GM19452 (cell line): ENCODE data around the gene CLEC4D.
A peak's percentile ranks its signal among the peaks of the same experiment; 100 is the strongest.
"Not testable (repeated sequence)": the region's sequence is repeated elsewhere in the genome, so short reads cannot be mapped to it uniquely, and the experiment has no call there.

Source experiments
- ATAC-seq: cut with Tn5 transposase; IDR thresholded peaks from one replicate; pipeline ENCODE4 v1.9.1; 2021; ENCODE audit not compliant: unreplicated experiment

CLEC4D gene

DNA sequence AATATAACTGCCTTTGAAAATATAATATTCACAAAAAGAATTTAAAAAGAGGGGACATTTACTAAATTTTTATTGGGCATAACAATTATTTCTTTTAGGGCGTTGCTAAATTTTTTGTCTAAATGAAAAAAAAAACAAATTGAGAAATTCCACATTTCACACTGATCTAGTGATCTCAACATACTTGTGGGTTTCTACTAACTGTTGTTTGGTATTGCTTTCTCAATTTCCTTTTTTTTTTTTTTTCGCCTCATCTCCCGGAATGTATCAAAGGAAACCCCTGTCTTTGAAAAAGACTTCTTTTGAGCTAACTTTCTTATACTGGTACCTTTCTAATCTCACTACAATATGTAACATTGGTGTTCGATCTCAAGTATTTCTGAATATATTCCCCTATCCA lies at the start of gene CLEC4D:
Gene CLEC4D (plus strand): TSS at position 248 of the 400 bp plus-strand sequence. CDS start 230 bp downstream, outside the sequence.
- ATAC-seq = no peak

DNA sequence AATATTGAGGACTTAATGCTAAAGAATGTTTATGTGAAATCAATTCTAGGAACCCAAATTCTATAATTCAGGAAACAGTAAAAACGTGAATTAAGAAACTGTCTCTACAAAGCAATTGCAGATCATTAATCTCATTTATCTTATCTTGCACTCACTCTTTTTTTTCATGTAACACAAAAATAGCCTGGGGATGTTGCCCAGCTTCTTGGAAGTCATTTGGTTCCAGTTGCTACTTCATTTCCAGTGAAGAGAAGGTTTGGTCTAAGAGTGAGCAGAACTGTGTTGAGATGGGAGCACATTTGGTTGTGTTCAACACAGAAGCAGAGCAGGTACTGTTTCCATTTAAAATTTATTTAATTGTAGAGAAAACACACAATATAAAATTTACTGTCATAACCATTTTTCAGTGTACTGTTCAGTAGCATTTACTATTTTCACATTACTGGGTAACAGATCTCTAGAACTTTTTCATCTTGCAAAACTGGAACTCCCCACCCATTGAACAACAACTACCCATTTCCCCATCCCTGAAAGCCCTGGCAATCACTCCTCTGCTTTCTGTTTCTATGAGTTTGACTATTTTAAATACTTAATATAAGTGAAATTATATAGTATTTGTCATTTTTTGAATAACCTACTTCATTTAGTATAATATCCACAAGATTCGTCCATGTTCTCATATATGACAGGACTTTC lies 47.9 kb upstream of the CLEC4D start:
- ATAC-seq = no peak

DNA sequence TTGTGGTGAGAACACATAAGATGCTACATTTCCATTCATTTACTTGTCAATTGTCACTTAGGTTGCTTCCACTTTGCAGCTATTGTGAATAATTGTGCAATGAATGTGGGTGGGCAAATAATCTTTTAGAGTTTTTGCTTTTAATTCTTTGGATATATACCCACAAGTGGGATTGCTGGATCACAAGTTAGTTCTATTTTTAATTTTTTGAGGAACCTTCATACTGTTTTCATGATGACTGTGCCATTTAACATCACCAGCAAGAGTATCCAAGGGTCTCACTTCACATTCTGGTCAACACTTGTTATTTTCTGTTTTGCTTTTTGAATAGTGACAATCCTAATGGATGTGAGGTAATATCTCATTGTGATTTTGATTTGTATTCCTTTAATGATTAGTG lies 47.1 kb upstream of the CLEC4D start:
- ATAC-seq = no peak

DNA sequence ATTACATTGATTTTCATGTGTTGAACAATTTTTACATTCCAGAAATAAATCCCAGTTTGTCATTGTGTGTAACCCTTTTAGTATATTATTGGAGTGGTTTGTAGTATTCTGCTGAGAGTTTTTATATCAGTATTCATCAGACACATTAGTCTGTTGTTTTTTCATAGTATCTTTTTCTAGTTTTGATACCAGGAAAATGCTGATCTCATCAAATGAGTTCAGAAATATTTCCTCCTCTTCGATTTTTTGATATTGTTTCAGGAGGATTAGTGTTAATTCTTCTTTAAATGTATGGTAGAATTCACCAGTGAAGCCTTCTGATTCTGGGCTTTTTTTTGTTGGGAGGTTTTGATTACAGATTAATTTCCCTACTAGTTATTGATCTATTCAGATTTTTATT lies 42.2 kb upstream of the CLEC4D start:
- no peak for ATAC-seq

DNA sequence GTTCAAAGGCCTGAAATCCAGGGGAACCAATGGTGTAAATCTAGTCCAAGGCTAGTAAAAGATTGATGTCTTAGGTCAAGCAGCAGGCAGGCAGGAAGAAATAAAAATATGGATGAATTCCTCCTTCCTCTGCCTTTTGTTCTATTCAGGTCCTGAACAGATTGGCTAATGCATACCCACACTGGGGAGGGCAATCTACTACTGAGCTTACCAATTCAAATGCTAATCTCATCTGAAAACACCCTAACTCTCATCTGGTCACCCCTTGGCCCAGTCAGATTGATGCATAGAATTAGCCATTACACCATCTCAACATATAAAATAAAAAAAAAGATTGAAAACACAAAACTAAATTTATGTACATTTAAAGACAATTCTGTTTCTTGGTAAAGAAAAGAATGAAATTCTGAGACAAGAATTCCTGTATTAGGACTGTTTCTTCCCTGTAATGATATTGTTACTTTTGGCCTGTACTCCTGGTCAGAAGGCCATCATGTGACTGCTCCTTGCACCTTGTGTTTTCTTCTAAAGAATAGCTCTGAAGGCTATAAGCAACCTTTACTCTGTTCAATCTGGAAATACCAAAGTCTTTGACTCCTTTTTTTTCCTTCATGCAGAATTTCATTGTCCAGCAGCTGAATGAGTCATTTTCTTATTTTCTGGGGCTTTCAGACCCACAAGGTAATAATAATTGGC lies 37.6 kb upstream of the CLEC4D start:
- no peak for ATAC-seq

DNA sequence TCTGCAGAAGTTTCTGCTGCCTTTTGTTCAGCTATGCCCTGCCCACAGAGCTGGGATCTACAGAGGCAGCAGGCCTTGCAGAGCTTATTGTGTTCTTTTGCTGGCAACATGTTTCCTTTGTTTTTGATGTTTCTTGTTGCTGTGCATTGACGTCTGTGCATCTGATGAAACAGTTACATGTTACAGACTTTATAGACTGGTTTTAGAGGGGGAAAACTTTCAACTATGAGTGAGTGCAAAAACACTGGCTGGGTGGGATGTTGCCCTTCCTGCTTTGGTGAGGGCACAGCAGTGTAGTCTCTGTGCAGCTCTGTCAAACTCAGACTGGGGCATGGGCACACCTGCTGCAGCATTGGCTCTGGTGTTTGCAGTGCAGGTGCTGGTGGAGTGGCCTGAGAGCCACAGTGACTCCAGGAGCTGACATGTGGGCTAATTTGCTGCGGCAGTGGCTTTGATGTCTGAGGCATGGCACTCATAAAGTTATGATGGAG lies 30.7 kb upstream of the CLEC4D start:
- no peak for ATAC-seq

DNA sequence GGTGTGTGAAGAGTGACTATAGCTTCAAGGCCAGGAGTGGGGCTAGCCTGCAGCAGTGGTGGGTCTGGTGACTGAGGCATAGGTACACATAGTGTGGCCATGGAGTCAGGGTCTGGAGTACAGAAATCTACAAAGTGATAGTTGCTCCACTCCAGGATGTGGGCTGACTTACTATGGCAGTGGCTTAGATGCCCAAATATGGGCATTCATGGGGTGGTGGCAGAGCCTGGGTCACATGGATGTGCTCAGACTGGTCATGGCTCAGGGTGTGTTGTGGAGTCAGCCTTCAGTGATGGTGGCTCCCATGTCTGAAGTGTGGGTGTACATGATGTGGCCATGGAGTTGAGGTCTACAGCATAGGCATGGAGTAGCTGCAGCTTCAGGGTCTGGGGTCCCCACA lies 30.2 kb upstream of the CLEC4D start:
- no peak for ATAC-seq

DNA sequence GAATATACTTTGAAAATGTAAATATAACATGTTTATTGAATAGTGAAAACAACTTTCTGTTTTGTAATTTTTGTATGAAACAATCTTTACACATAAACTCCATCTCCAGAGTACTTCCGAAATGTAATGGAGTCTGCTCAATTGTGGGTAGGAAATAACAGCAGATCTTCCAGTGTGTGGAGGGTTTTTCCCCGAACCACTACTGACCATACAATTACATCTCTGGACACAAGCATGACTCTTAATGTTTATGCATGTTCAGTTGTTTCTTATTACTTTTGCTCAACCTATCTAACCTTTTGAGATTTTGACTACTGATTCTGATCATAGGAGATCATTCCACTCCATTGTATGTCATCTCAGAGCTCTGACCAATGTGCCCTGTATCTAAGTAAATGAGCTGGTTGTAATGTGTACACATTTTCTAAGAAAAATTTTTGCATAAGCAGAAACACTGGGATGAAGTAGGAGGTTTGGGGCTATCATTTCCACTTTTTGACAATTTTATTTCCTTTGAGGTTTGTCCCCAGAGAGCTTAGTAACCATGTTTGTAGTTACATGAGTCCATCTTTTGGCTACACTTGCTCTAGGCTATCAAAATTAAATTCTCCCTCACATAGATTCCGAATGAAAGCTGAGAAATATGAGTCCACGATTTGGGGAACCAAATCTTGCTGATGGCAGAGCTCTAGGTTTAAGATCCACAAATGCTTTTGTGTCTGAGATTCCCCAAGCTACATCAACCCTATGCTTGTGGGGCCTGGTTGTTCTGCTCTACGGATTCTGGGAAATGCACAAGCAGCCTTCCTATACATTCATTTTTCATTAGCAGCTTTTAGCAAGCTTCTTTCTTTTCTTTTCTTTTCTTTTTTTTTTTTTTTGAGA lies 21.4 kb upstream of the CLEC4D start:
- ATAC-seq = no peak

DNA sequence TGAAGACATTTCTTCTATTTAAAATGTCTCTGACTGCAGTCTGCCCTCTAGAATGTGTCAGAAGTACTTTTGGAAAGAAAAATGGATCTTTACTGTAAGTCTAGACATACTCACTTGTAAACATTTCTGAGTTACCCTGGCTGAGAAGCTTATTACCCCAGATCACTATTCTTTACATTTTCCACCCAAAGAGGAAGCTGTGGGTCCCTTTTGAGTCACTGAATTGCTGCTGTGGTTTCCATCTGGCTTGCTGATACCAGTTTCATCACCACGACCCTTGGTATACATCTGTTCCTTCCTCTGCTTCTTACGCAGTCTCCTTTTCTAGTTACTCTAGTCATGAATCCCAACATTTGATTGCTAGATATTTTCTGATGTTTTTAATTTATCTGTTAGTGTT lies 20.2 kb upstream of the CLEC4D start:
- ATAC-seq = peak; percentile 97

DNA sequence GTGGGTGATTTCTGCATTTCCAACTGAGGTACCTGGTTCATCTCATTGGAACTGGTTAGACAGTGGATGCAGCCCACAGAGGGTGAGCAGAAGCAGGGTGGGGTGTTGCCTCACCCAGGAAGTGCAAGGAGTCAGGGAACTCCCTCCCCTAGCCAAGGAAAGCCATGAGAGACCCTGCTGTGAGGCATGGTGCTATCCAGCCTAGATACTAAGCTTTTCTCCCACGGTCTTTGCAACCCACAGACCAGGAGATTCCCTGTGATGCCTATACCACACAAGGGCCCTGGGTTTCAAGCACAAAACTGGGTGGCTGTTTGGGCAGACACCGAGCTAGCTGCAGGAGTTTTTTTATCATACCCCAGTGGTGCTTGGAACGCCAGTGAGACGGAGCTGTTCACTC lies 17.6 kb upstream of the CLEC4D start:
- not testable (repeated sequence) for ATAC-seq

DNA sequence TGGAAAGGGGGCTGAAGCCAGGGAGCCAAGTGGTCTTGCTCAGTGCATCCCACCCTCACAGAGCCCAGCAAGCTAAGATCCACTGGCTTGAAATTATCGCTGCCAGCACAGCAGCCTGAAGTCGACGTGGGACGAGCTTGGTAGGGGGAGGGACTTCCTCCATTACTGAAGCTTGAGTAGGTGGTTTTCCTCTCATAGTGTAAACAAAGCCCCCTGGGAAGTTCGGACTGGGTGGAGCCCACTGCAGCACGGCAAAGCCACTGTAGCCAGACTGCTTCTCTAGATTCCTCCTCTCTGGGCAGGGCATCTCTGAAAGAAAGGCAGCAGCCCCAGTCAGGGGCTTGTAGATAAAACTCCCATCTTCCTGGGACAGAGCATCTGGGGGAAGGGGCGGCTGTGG lies 17.2 kb upstream of the CLEC4D start:
- ATAC-seq = not testable (repeated sequence)

DNA sequence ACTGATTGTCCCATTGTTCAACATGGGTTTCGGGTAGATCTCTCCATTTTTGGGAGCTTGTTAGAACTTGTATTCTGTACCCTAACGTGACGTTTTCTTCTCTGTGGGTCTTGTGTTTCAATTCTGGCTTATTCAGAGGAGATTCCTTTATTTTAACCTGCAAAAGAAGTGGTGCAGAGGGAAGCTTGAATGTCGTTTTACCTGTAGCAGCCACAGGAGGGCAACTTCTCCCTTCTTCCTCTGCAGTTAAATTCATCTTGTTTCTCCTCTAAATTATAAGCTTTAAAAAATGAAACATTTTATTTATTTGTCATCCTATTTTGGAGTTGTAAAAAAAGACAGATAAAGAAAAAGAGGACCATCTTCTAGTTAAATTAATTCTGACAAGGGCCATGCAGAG lies 13.7 kb upstream of the CLEC4D start:
- ATAC-seq = no peak

DNA sequence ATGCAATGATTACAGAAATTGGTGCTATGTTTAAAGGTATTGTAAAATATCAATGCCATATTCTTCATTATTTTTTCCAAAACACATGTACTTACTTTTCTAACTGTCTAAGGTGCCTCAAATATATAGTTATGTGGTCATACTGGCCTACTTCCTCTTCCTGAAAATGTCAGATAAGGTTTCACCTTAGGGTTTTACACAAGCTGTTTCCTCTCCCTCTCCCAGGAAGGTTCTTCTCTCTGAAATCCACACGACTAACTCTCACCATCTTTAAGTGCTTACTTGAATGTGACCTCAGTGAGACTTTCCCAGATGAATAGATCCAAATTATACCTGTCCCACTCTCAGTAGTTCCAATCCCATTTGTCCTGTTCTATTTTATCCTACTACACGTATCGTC lies 11.6 kb upstream of the CLEC4D start:
- no peak for ATAC-seq

DNA sequence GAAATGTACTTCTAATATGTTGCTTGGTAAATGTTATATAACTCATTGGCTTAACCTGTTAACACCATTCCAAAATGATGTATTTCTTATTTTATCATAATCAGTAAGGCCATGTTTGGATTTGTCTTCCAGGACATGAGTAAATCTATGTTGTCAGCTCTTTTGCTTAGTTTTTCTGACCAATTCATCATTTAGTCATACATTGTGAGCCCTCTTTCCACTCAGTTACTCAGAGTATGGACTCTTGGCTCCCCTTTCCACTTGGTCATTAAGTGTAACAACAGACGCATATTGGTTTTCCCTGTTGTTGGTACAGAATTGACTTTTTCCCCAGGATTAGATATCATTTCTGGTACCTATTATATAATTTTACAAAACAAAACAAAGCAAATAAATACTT lies 9.0 kb upstream of the CLEC4D start:
- ATAC-seq = no peak

DNA sequence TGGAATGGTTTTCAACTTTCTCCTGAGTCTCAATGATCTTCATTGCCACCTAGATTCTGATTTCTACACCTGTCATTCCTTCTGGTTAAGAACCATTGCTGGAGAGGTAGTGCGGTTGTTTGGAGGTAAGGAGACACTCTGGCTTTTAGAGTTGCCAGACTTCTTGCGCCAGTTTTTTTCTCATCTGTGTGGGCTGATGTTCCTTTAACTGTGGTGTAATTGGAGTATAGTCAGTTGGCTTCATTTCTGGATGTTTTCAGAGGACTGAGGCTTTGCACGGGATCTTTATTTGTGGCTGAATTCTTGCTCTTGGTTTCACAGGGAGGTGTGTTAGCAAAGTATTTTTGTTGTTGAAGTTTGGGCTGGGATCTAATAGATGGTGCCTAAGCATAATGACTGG lies 5.7 kb upstream of the CLEC4D start:
- ATAC-seq = no peak

DNA sequence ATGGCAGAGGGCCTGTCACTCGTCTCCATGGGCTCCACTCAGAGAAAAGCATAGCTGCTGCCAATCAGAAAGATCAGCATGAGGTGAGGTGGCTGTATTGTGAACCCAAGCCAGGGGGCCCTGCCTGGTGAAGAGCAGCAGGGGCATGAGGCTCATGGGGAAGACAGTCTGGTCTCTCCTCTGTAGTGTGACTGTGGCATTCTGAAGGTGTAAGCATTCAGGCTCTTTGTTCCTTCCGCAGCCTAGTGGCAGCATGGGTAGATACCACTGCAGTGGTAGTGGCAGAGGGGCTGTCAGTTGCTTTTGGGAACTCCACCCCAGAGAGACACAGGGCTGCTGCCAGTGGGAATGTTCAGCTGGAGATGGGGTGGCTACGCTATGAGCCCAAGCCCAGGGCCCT lies 5.1 kb upstream of the CLEC4D start:
- no peak for ATAC-seq

DNA sequence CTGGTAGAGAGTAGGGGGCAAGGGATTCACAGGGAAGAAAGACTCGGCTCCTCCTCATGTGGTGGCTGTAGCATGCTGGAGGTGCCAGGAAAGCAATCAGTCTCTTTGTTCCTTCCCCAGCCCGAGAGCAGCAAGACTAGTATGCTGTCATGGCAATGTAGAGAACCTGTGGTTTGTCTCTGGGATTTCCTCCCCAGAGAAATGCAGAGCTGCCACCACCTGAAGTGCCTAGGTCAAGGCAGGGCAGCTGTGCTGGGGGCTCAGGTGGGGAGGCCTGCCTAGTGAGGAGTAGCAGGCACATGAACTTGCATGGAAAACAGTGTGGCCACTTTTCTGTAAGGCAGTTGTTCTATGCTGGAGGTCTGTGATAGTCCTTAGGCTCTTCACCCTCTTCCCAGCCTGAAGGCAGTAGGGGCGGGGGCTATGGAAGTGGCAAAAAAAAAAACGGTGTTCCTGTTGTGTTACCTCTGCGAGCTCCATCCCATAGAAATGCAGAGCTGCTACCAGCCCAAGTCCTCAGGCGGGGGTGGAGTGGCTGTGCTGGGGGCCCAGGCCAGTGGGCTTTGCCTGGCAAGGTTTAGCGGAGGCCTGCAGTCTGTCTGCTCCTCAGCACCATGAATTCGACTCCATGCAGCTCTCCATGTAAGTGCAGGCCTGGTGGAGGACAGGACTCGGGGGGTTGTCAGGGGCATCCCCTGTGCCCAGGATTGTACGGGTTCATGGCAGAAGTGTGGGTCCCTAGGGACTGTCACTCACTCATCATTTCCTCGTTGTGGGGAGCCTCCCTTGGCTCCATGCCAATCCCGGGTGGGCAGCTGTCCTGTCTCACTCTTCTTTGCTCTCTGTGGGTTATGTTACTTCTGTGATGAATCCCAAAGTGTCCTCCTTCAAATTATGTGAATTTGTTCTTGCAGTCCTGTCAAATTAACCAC lies 4.1 kb upstream of the CLEC4D start:
- no peak for ATAC-seq

DNA sequence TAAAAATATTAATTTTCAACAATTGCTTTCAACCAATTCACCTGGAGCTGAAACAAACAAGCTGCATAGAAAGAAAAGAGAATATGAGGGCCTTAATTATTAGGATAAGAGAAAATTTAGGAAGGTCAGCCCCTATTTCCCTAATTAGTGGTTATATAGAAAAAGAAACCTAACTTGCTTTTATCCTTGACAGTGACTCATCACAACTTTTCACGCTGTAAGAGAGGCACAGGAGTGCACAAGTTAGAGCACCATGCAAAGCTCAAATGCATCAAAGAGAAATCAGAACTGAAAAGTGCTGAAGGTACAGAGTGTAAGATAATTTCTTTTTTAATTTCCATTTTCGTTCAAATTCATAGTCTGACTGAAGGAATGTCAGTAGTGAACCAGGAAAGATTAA lies 4.7 kb downstream of the CLEC4D start:
- ATAC-seq = no peak

DNA sequence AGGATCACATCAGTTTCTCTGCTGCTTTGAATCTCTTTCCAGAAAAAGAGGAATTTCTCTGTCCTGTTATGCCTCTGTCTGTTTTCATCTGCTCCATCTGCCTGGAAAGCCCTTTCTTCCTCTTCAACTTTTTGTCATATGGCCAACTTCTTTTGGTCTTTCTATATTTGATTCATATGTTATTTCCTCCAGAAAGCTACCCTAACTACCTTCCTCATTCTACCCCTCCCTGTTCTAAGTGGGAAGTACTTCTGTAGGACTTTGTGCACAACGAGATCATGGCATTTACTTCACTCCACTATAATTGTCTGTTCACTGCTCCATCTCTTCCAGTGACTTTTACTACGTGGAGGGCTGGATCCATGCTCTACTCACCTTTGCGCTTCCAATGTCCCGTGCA lies 5.9 kb downstream of the CLEC4D start:
- no peak for ATAC-seq

DNA sequence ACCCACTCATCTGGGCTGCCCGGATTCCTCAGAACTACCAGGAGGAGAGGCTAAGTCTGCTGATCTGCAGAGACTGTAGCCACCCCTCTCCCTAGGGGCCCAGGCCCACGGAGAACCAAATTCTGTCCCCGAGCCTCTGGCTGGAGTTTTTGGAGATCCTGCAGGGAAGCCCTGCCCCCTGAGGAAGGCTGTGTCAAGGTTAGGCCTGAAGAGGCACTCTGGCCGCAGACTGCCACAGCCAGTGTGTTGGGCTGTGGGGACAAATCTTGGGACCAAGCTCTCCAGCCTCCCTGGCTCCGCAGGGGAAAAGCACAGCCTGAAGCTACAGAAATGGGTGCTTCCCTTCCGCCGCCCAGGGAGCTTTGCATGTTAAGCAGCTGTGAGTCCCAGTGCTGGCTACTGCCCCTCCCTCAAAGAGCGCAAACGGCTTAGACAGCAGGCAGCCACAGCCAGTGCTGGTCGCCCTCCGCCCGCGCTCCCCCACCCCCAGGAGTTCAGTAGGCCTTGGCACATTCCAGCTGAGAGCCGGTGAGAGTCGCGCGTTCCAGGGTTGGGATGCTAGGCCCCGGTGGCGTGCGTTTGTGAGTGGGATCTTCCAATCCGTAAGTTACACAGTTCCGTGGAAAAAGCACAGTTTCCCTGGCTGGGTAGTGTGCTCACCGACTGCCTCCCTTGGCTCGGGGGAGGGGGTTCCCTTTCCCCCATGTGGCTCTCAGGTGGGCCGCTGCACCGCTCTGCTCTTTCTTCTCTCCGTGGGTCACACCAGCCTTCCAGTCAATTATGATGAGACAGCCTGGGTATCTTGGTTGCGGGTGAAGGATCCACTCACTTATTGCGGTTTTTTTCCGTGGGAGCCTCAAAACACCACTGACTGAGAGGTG lies 14.2 kb downstream of the CLEC4D start:
- ATAC-seq = no peak
